Smooth muscle cell (in vitro differentiated cells): Measurements from ENCODE around the gene ERC2. TPM values are rescaled to one million over a fixed set of nuclear protein-coding genes. Genes with fewer than 3 reads are reported as not detected.

ENCODE experiments used
- DNase-seq: peaks from one replicate; lab custom pipeline; 2025; ENCODE audit not compliant: unreplicated experiment; lab: John Stamatoyannopoulos, UW
- H2AFZ ChIP-seq: fragments of 200-600 bp; sonication (generic); 2 replicates; pipeline ENCODE4 v1.6.0; 2016; ENCODE audit warnings: antibody characterized with exemption, low read depth, mild to moderate bottlenecking
- H3F3A ChIP-seq: fragments of 200-600 bp; sonication (generic); 2 replicates; pipeline ENCODE4 v1.6.0; 2017; ENCODE audit warnings: antibody characterized with exemption, low read depth
- H3K27ac ChIP-seq: fragments of 200-600 bp; sonication (generic); 2 replicates; pipeline ENCODE4 v1.5.1; 2016; ENCODE audit warnings: low read depth, mild to moderate bottlenecking
- H3K27me3 ChIP-seq: fragments of 200-600 bp; sonication (generic); 2 replicates; pipeline ENCODE4 v1.6.1; 2016; ENCODE audit warnings: low read depth, mild to moderate bottlenecking
- H3K36me3 ChIP-seq: fragments of 200-600 bp; sonication (generic); 2 replicates; pipeline ENCODE4 v1.5.1; 2016; ENCODE audit warnings: low read depth
- H3K4me1 ChIP-seq: fragments of 200-600 bp; sonication (generic); 2 replicates; pipeline ENCODE4 v1.5.1; 2016; ENCODE audit warnings: low read depth
- H3K4me2 ChIP-seq: fragments of 200-600 bp; sonication (generic); 2 replicates; pipeline ENCODE4 v1.6.0; 2016; ENCODE audit warnings: mild to moderate bottlenecking
- H3K4me3 ChIP-seq: fragments of 200-600 bp; sonication (generic); 2 replicates; pipeline ENCODE4 v1.5.1; 2016; ENCODE audit warnings: mild to moderate bottlenecking
- H3K79me2 ChIP-seq: fragments of 200-600 bp; sonication (generic); 2 replicates; pipeline ENCODE4 v1.6.0; 2016; ENCODE audit warnings: low read depth, mild to moderate bottlenecking
- H3K9ac ChIP-seq: fragments of 200-600 bp; sonication (generic); 2 replicates; pipeline ENCODE4 v1.6.0; 2016; ENCODE audit warnings: low read depth
- H3K9me3 ChIP-seq: fragments of 200-600 bp; sonication (generic); replicated peaks from 2 replicates; pipeline ENCODE4 v1.5.1; 2016; ENCODE audit warnings: low read depth
- H4K20me1 ChIP-seq: fragments of 200-600 bp; sonication (generic); 2 replicates; pipeline ENCODE4 v1.6.0; 2016; ENCODE audit warnings: low read depth
- CTCF ChIP-seq: fragments of 200-600 bp; sonication (generic); IDR thresholded peaks from 2 replicates; pipeline ENCODE4 v1.5.1; 2017; ENCODE audit warnings: borderline replicate concordance, mild to moderate bottlenecking, antibody characterized with exemption; ENCODE audit not compliant: insufficient read depth, poor library complexity, severe bottlenecking
- WGBS: methylation state at CpG from one replicate; pipeline ENCODE4 v1.1.7; 2016; ENCODE audit warnings: low lambda C conversion rate; 5-methylcytosine and 5-hydroxymethylcytosine counted together
- polyA plus RNA-seq: library from polyadenylated mRNA; unstranded; fragments of >200 nt; fragmentation: Nextera tagmentation; extraction: Ambion mirVana; gene quantifications from 2 replicates; pipeline ENCODE4 v1.2.1, GENCODE V29; 2016
- total RNA-seq: library from RNA; depleted of rRNA; stranded (reverse); fragments of >200 nt; gene quantifications from 2 replicates; pipeline ENCODE4 v1.2.3, GENCODE V29; 2014

ERC2 gene
- total and polyA plus RNA-seq, 2 experiments from 2014 or later, result 1.1 TPM; not detected in 1

- no peaks in the 10 kb centered on the region for H3K4me1 ChIP-seq
- H3K4me3 ChIP-seq, result no peak overlapping the region
- no peak overlapping the region for H3K4me2 ChIP-seq
- no peaks in the 10 kb centered on the region for H3K9me3 ChIP-seq
- no peak overlapping the region for H2AFZ ChIP-seq
- TF ChIP-seq CTCF, result no peak
- no peaks in the 10 kb centered on the region for H3K79me2 ChIP-seq
- no peak for DNase-seq
- no peaks in the 10 kb centered on the region for H3F3A ChIP-seq
- no peak overlapping the region for H3K27ac ChIP-seq
- 70% methylated on average over 2 of the region's 2 CpGs for WGBS
- no peaks in the 10 kb centered on the region for H3K36me3 ChIP-seq
- no peak overlapping the region for H3K9ac ChIP-seq
- no peaks in the 10 kb centered on the region for H3K27me3 ChIP-seq
- H4K20me1 ChIP-seq, result no peaks in the 10 kb centered on the region
Measured at GRCh38 chr3:56413911-56414310, 54.4 kb downstream of the ERC2 start.

- Histone ChIP-seq H3K27me3 (no peaks in the 10 kb centered on the region), H4K20me1 (no peaks in the 10 kb centered on the region), H3K4me2 (no peak overlapping the region), H3K9me3 (no peaks in the 10 kb centered on the region), H3K27ac (no peak overlapping the region), H3K79me2 (no peaks in the 10 kb centered on the region), H2AFZ (no peak overlapping the region), H3F3A (no peaks in the 10 kb centered on the region), H3K4me3 (no peak overlapping the region), H3K9ac (no peak overlapping the region), H3K4me1 (no peaks in the 10 kb centered on the region), H3K36me3 (no peaks in the 10 kb centered on the region)
- 91% methylated on average over 5 of the region's 5 CpGs for WGBS
- TF ChIP-seq CTCF, result no peak
- DNase-seq, result no peak
Measured at GRCh38 chr3:56411166-56411565, 57.1 kb downstream of the ERC2 start.

GRCh38 chr3:56410576-56410975 is 57.7 kb downstream of the ERC2 start:
- no peak overlapping the region for H3K4me2 ChIP-seq
- TF ChIP-seq CTCF, result no peak
- DNase-seq, result no peak

GRCh38 chr3:56409790-56410189 is 58.5 kb downstream of the ERC2 start:
- H3K27ac ChIP-seq, result no peak overlapping the region
- 86% methylated on average over 3 of the region's 3 CpGs for WGBS
- H3K4me1 ChIP-seq, result no peaks in the 10 kb centered on the region
- no peaks in the 10 kb centered on the region for H4K20me1 ChIP-seq
- no peak overlapping the region for H3K4me3 ChIP-seq
- no peaks in the 10 kb centered on the region for H3K9me3 ChIP-seq
- no peak for TF ChIP-seq CTCF
- no peak for DNase-seq
- no peaks in the 10 kb centered on the region for H3F3A ChIP-seq
- no peak overlapping the region for H2AFZ ChIP-seq
- no peaks in the 10 kb centered on the region for H3K27me3 ChIP-seq
- H3K36me3 ChIP-seq, result no peaks in the 10 kb centered on the region
- no peak overlapping the region for H3K9ac ChIP-seq
- no peak overlapping the region for H3K4me2 ChIP-seq
- no peaks in the 10 kb centered on the region for H3K79me2 ChIP-seq

More at GRCh38 chr3:56410576-56410975, 57.7 kb downstream of the ERC2 start:
- no peaks in the 10 kb centered on the region for H3K9me3 ChIP-seq
- no peaks in the 10 kb centered on the region for H3K36me3 ChIP-seq
- no peaks in the 10 kb centered on the region for H3F3A ChIP-seq
- H3K27ac ChIP-seq, result no peak overlapping the region
- no peak overlapping the region for H3K4me3 ChIP-seq
- H4K20me1 ChIP-seq, result no peaks in the 10 kb centered on the region
- no peaks in the 10 kb centered on the region for H3K79me2 ChIP-seq
- no peak overlapping the region for H2AFZ ChIP-seq
- no peak overlapping the region for H3K9ac ChIP-seq
- no peaks in the 10 kb centered on the region for H3K4me1 ChIP-seq
- H3K27me3 ChIP-seq, result no peaks in the 10 kb centered on the region
